Panc1 (cell line): ENCODE results near the gene NTM.

Source experiments
- CTCF ChIP-seq: fragments of 450-650 bp; IDR thresholded peaks from 2 replicates; pipeline ENCODE4 v1.5.1; 2017; ENCODE audit warnings: mild to moderate bottlenecking
- POLR2AphosphoS5 ChIP-seq: IDR thresholded peaks from 2 replicates; pipeline ENCODE4 v1.6.1; 2012; ENCODE audit warnings: mild to moderate bottlenecking, low read depth, low read length, moderate library complexity
- REST ChIP-seq, 2 experiments: IDR thresholded peaks; 2 replicates each; pipeline ENCODE4 v1.6.1; 2011 to 2012; ENCODE audit warnings: low read depth in 2 of 2, control low read depth in 1 of 2, low read length in 1 of 2, mild to moderate bottlenecking in 1 of 2, moderate library complexity in 1 of 2; ENCODE audit not compliant: insufficient read depth in 1 of 2

DNA sequence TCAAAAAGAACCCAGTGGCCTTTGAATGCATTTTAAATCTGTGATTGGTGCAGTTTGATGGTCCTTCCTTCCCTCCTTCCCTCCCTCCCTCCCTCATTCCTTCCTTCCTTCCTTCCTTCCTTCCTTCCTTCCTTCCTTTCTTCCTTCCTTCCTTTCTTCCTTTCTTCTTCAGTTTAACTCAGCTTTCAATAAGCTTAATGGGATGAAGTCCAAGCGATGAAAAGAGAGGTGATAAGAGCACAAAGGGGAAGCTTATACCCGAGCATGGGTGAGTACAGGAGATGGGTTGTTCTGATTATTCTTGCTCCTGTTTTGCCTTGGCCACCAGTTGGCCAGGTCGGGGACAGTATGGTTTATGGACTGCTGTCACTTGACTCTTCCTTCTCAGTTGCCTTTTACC is 605.6 kb downstream of the NTM start:
- TF ChIP-seq CTCF: no peak
- TF ChIP-seq POLR2AphosphoS5: no peak
- no peak for TF ChIP-seq REST (IDR thresholded peaks at IDR 0.05; ENCODE audit: insufficient read depth in 1 of 2, low read depth in 2 of 2, low read length in 1 of 2)
